ENCODE data around the gene RBM19.
A peak's percentile ranks its signal among the peaks of the same experiment; 100 is the strongest.

RBM19 gene

DNA sequence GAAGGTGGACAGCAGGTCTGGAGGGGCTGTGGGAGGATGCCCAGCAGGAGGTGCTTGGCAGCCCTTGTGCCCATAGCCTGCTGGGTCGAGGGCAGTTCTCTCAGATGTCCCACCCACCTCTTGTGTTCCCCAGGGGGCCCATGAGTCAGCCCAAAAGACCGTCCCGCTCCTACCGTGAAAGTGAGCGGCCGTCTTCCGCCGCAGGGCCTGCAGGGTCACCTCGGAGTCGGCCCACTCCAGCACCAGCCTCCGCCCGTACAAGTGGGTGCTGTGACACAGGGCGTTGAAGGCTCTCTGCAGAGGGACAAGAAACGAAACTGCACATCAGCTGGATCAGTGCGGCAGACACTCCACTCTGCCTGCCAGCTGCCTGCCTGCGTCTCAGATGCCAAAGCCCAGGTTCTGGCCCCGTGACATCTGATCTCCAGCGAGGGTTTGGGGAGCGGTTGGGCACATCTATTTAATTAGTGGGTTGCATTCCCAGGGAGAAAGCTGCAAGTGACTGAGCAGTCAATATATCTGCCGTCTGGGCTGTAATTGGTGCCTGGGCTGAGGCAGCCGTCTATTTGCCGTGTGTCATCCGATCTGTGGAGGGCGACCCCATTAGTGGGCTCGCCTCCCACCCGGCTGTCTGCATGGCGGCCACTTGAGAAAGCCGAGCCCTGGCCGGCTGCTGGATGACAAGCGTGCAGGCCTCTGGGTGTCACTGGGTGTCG lies 121.5 kb downstream of the RBM19 start:
- intact Hi-C loops (cut with DNase I) = no loop called here
- peak in 2 of 10 donors; percentile 52 to 75 for DNase-seq

DNA sequence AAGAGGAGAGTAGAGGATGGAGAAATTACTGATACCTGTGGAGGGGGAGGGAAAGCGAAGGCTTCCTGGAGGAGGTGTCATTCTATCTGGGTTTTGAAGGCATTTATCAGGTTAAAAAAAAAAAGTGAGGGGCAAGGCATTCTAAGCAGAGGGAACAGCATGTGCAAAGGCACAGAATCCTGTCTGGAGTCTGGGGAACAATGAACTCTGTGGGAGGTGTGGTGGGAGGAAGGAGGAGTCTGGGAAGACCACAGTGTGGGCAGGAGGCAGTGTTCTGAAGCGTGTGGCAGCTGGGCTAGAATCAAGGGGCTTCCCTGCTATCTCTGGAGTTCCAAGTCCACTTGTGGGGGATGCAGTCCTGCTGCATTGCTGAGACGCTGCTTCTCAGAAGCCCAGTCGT lies 123.4 kb downstream of the RBM19 start:
- intact Hi-C loops (cut with DNase I) = no loop called here
- no peak for DNase-seq

DNA sequence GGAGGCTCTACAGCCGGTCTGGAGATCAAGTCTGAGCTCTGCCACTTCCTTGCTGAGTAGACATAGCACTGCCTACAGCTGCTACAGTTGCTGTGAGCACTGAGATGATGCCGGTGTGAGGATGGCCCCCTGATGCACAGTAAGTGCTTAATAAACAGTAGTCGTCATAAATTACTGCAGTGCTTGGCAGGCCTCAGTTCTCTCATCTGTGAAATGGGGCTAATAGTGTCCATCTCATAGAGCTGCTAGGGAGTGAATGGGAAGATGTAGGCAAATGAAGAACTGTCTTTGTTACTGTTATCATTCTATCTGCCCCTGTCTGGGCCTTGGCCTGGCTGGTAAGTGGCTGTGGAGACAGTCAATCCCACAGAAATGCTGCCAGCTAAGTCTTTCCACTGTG lies 124.3 kb downstream of the RBM19 start:
- no peak for DNase-seq
- intact Hi-C loops (cut with DNase I) = no loop called here

DNA sequence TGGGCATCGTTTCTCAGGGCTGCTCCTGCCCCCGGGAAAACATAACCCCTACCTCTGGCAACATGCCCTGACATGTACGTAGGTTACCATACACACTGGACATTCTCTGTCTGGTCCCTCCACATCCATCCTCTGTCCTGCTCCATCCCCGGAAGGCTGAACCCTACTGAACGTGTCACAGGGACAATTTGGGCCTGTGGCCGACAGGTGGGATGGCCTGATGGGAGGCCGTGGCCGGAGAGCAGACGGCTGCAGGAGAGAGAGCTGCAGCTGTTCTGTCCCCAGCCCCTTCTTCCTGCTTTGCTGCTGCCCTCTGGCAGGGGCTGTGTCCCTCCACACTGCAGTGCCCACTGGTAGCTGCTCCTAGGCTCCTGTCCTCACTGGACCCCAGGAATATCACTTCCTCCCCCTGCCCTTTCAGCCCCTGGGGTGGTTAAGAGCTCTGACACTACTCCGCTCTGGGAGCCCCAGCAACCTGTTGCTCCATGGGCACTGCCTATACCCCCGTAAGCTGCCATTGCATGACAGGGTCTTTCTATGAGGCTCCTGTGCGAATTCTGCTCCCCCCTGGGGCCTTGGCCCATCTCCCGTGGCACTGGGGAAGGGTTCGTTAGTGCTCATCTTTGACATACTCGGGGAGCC lies 125.6 kb downstream of the RBM19 start:
- no peak for DNase-seq
- intact Hi-C loops (cut with DNase I) = no loop called here

DNA sequence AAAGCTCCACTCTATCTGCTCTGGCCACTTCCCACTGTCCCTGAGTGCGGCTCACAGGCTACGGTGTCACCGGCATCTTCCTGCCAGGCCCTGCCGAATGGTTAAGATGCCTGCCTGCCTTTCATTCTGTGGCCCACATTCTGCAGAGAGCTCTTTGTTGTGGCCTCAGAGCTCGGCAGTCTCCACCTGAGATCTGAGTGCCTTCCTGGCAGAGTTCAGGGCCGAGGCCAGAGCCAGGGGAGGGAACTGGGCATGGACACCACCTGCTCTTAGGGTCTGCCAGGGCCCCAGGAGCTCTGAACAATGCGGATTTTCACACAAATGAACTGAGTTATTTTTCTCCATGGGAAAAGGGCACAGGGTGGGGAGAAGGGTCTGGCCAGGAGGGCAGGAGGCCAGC lies 127.2 kb downstream of the RBM19 start:
- intact Hi-C loops (cut with DNase I) = no loop called here
- no peak for DNase-seq

DNA sequence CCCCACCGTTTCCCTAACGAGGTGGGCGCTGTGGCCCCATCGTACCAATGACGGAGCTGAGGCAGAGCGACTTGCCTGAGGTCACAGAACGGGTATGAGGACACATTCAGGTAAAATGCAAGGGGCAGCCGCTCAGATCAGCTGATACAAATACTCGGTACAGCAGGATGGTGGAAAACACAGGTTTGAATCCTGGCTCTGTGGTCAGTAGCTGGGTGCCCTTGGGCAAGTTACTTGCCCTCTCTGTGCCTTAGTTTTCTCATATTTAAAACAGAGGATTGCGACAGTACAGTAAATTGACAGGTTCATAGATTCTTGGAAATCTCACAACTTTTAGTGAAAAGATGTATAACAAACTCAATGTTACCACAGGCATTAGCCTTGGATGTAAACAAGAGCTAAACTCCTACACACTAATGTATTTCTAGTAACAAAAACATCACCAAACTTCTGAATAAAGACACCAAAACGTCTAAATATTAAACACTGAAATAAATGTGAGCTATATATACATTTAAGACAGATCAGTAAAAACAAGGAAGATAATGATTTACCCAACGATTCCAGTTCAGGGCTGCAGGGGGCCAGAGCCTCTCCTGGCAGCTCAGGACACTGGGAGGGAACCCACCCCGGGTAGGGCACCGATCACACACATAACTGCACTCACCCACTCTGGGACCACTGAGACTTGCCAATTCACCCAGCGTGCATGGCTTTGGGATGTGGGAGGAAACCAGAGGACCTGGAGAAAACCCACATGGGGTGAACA lies 128.4 kb downstream of the RBM19 start:
- intact Hi-C loops (cut with DNase I) = no loop called here
- no peak for DNase-seq

DNA sequence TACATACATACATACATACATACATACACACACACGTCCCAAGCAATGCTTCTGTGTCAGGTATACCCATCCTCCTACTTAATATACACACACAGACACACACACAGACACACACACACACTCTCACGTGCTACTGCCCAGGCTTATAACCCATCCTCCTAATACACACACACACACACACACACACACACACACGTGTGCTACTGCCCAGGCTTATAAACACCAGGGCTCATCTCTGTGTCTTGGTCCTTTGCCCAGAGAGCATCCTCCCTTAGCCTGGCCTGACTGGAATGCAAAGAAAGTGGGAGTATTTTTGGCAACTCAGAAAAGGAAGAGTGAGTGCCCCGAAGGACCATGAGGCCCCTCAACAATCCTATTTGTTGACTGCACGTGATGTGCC lies 129.0 kb downstream of the RBM19 start:
- intact Hi-C loops (cut with DNase I) = no loop called here

DNA sequence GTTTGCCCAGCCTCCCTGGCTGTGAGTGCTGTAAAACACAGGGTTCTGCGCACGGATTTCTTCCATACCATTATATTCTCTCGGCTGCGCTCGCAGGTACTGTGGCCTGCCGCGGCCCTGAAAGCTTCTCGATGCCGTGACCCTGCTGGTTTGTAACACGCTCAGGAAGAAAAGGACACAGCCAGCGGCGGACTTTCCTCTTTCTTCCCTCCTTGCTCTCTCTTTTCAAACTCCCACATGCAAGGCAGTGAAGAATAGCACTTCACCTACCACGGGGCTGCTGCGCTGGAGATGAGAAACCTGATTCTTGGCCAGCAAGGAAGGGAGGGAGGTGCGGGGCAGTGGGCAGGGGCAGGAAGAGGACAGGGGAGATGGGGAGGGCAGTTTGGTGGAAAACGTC lies 130.2 kb downstream of the RBM19 start:
- DNase-seq = no peak
- intact Hi-C loops (cut with DNase I) = no loop called here

More for the DNA sequence above, 129.0 kb downstream of the RBM19 start:
- DNase-seq = no peak

DNA sequence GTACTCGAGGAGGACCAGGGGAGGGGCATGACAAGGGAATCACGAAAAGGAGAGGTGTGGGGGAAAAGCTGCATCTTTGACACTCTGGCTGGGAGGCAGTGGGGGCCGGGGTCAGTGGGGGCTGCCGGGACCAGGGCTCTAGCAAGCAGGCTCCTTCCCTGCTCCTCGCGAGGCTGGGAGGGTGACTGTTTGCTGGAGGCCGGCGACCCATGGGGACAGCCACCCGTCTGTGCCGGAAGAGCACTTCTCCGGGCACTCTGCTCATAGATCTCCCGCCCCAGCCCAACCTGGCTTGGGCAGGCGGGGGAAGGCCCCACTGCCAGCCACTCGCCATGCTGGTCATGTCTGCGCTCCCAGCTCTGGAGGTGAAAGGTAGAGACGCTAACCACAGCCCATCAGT lies 130.7 kb downstream of the RBM19 start:
- peak in 1 of 10 donors; percentile 82 for DNase-seq
- intact Hi-C loops (cut with DNase I) = no loop called here

DNA sequence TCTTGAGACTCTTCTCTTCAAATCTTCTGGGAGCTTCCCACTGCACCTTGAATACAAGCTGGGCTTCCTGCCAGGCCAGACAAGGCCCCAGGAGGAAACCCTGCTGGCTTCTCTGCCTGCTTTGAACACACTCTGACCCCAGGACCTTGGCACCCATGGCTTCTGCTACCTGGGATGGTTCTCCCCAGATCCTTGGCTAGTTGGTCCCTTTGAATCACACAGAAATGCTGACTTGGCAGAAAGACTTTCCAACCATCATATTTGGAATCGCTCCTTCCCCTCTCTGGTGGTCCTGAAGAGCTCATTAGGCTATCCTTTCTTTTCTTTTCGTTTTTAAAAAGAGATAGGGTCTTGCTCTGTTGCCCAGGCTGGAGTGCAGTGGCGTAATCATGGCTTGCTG lies 132.7 kb downstream of the RBM19 start:
- intact Hi-C loops (cut with DNase I) = no loop called here
- DNase-seq = no peak

DNA sequence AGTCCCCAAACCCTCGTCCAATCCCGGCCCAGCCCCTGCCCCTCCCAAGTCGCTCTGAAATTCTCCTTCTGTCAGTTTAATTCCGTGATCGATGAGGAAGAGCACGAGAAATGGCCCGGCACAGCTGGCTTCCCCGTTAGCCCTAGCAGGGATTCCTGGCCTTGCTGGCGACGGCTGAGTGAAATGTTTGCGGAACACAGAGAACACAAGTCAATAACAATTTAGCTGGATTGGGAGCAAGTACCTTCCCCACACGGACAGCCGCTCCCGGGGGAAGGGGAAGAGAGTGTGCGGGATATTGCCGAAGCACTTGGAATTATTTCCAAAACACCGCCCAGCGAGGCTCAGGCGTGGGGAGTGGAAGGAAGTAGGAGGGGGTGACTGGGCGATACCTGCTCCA lies 134.6 kb downstream of the RBM19 start:
- DNase-seq = no peak
- intact Hi-C loops (cut with DNase I) = no loop called here

DNA sequence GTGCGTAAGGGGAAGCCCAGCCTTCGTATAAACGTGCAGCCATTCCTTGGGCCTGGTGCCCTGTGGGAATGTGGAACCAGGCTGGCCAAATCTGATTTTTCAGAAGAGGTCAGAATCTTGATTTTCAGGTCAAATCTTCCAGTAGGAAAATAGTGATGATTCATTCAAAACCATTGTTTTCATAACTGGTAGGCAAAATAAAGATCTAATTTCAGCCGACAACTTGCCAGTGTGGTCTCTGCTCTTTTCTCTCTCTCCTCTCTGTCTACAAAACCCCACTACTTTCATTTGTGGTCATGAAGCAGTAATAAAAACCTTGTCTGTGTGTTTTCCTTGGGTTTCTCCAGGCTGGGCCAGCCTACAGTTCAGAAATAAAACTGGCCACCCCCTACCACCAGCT lies 135.1 kb downstream of the RBM19 start:
- no peak for DNase-seq
- intact Hi-C loops (cut with DNase I) = no loop called here

DNA sequence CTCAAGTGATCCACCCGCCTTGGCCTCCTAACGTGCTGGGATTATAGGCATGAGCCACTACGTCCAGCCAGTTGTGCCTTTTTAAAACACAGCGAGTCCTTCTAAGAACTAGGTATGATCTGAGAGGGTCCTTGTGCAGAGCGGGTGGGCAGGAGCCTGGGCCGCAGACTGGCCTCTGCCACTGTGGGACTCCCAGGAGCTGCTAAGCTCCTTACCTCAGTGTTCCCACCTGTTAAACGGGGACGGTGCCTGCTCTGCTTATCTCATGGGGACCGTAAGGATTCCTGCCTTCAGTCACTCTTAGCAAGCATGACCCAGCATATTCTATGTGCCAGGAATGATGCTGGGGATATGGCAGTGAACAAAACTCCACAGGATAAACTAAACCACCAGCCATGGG lies 136.9 kb downstream of the RBM19 start:
- intact Hi-C loops (cut with DNase I) = no loop called here
- no peak for DNase-seq

DNA sequence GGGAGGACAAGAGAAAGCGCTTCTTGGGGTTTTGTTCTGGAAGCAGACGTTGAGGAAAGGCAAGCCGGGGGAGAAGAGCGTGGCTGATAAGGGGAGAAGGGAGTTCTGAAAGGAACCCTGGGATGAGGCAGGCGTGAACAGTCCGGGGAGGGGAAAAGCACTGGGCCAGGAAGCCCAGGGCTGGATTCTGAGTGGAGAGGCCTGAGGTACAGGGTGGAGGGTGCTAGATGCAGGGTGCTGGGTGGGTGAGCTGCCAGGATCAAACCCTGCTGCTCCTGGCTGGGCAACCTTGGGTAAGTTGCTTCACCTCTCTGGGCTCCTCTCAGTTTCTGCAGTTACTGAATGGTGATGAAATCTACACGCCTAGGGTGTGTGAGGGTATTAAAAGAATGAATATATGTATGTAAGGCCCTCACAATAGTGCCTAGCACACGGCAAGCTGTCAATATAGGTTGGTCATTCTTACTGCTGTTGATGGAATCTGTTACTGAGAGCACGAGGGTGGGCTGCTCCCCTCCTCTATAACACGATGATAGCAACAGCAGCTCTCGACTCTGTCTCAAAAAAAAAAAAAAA lies 138.5 kb downstream of the RBM19 start:
- intact Hi-C loops (cut with DNase I) = no loop called here

DNA sequence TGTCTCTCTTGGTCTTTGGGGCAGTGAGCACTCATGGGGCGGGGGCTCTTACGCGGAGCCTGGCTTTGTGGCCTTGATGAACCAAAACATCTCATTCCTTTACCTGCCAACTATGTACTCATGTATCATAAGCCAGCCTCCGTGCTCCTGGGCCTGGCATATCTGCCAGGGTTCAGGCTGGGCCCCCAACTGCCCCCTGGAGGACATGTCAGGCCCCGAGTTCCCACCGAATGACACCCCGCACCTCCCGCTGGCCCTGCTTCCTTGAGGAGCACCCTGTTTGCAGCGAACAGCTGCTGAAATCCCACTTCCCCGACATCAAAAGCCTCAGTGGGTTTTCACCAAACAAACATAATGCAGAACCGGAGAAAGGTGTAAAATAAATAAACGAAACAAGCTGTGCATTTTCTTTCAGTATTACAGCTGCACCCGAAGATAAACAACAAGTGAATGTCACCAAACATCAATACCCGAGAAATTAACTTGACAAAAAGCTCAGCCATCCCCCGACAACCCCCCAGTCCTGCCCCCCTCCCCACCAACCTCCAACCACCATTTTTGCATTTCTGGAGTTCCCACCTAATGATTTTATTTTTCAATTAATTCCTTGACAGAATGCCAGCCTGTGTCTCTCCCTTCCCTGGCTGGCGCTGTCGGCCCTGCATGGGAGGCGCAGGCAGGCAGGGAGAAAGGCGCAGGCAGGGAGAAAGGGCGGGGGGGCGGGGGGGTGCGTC lies 139.2 kb downstream of the RBM19 start:
- no peak for DNase-seq
- intact Hi-C loops (cut with DNase I) = no loop called here

More for the DNA sequence above, 138.5 kb downstream of the RBM19 start:
- no peak for DNase-seq

DNA sequence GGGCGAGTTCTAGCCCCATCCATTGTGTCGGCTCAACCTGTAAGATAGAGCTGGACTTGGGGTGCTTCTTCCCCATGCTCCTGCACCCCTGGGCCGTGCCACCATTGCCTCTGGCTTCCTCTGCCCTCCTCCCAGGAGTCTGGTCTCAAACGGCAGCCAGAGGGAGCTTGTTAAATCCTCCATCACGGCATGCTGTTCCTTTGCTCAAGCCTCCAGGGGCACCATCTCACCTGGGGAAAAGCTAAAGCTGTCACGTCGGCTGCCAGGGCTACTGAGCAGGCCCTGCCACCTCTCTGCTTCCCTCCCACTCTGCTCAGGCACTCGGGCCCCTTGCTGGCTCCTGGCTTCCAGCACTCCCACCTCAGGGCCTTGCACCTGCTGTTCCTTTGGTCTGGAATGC lies 140.4 kb downstream of the RBM19 start:
- no peak for DNase-seq
- intact Hi-C loops (cut with DNase I) = no loop called here

DNA sequence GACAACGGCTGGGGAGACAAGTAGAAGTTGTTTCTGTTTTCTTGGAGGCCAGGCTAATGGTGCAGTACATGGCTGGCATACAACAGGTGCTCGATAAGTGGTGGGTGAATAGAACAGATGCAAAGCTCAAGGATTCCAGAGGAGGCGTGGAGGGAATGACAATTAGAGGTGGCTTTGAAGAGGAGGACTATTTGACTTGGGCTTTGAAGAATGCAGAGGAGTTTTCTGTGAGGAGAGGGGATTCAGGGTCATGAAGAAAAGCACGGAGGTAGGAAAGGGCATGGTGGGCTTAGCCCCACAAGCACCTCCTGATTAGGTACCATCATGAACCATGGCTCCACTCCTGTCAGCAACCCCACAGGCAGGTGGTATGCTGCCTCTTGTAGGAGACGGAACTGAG lies 142.3 kb downstream of the RBM19 start:
- no peak for DNase-seq
- intact Hi-C loops (cut with DNase I) = no loop called here

DNA sequence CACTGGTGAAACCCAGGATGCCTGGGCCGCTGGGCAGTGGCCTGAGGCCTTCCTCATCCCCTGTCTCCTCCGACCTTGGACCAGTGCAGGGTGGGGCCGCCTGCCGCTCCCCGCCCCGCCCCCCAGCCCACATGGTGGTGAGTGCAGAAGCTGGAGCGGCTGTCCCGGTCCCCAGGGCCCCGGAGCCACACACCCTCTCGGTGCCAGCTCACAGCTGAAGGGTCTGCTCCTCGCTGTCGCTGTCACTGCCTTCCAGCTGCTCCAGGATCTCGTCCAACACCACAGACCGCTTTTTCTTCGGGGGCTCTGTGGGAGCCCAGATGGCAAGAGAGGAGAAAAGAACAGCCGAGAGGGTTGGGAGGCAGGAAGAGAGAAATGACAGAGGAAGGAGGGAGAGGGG lies 143.1 kb downstream of the RBM19 start:
- DNase-seq = peak in 1 of 10 donors; percentile 15

DNA sequence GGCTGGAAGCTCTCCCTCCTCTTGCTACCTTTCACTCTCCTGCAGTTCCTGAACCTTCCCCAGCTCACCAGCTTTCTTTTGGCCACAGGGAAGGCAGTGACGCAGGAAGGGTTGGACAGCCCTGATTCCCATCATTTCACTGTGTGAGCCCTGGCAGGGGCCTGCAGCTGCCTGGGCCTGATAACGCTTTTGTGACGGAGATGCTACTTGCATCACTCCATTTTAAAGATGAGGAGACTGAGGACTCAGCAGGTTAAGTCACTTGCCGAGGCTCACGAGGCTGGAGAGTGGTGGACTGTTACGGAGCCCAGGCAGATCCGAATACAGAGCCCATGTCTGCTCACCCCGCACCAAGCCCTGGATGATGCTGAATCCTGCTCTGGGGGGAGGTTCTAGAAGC lies 145.3 kb downstream of the RBM19 start:
- intact Hi-C loops (cut with DNase I) = no loop called here
- no peak for DNase-seq

More for the DNA sequence above, 143.1 kb downstream of the RBM19 start:
- intact Hi-C loops (cut with DNase I) = no loop called here

DNA sequence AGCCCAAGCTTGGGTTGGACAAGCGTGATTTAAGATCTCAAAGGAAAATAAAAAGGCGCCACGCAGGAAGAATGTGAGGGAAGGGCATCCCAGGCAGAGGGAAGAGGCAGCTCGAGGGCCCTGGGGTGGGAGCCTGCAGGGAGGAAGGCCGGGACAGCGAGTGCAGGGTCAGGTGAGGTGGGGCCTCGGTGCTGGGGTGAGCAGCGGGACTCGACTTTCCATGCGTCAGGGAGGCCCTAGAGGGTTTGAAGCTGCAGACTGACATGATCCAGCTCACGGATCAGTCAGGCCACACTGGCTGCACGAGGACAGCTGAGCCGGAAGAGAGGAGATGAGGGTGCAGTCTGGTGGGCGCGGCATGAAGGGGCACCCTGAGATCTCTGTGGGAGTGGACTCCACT lies 145.8 kb downstream of the RBM19 start:
- intact Hi-C loops (cut with DNase I) = no loop called here
- DNase-seq = no peak

DNA sequence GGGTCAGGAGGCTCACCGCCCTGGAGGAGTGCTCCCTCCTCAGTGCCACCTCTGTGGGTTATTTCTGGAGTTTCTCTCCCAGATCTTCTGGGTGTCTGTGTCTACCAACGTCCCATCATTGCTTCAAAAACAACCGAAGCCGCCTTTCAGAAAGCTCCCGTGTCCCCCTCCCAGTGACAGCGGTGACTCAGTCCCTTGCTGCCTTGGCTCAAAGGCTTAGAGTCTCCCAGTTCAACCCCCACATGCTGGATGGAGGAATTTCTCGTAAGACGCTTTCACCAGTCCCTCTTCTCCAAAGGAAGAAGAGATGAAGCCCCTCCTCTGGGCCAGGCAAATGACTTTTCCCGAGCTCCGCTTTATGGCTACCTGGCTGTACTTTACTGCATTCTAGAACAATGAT lies 146.6 kb downstream of the RBM19 start:
- intact Hi-C loops (cut with DNase I) = no loop called here
- no peak for DNase-seq
